Activated CD8-positive, alpha-beta memory T cell treated with anti-CD3 and anti-CD28 coated beads for 1 hour (primary cell): Measurements from ENCODE around the gene CTAGE9.
"Not testable (repeated sequence)": the region's sequence is repeated elsewhere in the genome, so short reads cannot be mapped to it uniquely, and the experiment has no call there.

Source experiments
- DNase-seq, 2 donors: peaks; one replicate each; pipeline ENCODE4 v3.0.0-alpha.2; 2020; ENCODE audit warnings: low read depth in 1 of 2; ENCODE audit errors: extremely low read depth in 1 of 2

The CTAGE9 gene, protein sequence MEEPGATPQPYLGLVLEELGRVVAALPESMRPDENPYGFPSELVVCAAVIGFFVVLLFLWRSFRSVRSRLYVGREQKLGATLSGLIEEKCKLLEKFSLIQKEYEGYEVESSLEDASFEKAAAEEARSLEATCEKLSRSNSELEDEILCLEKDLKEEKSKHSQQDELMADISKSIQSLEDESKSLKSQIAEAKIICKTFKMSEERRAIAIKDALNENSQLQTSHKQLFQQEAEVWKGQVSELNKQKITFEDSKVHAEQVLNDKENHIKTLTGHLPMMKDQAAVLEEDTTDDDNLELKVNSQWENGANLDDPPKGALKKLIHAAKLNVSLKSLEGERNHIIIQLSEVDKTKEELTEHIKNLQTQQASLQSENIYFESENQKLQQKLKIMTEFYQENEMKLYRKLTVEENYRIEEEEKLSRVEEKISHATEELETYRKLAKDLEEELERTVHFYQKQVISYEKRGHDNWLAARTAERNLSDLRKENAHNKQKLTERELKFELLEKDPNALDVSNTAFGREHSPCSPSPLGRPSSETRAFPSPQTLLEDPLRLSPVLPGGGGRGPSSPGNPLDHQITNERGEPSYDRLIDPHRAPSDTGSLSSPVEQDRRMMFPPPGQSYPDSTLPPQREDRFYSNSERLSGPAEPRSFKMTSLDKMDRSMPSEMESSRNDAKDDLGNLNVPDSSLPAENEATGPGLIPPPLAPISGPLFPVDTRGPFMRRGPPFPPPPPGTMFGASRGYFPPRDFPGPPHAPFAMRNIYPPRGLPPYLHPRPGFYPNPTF

GRCh38 chr6:131710917-131711316 lies at the start of gene CTAGE9:
TSS of gene CTAGE9 (minus strand) at chr6:131711017. CDS start at chr6:131711017, 0 bp downstream.
- not testable (repeated sequence) for DNase-seq

- DNase-seq: no peak
These were observed 48.1 kb upstream of the CTAGE9 start for GRCh38 chr6:131758920-131759319.

DNA sequence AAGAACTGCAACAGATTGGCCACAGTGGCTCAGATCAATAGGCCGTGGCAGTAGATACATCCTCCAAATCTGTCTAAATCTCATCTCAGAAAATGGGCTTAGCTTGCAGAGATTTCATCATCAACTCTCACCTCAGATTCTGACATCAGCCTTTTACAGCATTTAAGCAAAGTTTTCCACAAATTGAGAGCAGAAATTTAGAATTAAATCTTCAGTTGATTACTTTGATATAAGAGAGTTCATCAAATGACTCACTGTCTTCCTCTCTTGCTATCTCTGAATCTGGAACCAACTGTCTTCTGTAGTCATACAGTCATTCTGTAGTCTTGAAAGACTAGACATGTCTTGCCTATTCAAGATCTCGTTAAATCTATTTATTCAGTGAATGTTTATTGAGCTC lies 45.2 kb upstream of the CTAGE9 start:
- DNase-seq: no peak

GRCh38 chr6:131755597-131755996 lies 44.8 kb upstream of the CTAGE9 start:
- DNase-seq: no peak

DNA sequence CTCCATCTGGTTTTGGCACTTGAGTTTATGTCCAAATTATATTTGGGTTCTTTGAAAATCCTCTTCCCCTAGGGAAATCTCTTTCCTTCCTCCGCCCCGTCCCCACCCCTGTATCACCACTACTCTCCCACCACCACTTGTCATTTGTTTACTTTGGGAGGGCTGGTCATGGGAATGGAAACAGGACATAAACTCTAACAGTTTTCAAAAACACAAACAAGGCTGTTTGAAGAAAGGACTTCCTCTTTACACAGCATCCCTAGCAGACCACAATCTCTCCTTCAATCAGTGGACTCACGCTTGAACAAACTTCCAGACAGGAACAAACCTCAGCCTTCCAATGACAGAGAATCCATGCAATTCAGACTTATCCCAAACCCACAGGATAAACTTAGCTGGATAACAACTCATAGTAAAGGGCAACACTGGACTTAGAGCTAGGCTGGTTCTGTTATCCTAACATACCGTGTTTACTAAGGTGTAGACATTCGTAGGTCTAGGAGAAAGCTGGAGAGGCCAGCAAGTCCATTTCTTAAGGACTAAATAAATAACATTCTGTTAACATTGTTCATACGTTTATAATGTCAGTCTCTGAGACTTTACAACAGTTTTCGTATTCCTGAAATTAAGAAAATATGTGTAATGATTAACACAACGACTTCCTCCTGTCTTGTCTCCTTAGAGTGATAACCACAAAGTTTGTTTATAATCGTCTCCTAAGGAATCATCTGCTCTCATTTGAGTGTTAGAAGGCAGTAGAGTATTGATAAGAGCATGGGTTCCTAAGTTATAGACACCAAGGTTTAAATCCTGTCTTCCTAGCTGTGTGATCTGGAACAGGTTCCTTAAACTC lies 44.1 kb upstream of the CTAGE9 start:
- no peak for DNase-seq

GRCh38 chr6:131754088-131754487 lies 43.3 kb upstream of the CTAGE9 start:
- no peak for DNase-seq

DNA sequence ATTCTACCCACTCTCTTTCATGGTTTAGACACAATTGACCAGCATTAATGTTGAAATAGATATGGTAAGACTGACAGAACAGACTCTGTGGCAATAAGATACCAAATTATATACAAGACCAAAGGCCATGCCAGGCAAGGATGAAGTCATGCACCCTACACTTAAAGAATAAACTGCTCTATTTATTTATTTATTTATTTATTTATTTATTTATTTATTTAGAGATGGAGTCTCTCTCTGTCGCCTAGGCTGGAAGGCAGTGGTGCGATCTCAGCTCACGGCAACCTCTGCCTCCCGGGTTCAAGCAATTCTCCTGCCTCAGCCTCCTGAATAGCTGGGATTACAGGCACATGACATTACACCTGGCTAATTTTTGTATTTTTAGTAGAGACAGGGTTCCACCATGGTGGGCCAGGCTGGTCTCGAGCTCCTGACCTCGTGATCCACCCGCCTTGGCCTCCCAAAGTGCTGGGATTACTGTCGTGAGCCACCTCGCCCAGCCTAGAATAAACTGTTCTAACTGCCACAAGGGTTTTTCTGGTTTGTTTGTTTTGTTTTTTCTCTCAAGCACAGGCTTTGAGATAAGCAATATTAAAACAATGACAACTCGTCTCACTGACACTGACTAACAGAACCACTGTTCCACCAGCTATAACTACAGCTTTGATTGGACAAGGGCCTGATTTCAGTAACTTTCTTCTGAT lies 40.3 kb upstream of the CTAGE9 start:
- not testable (repeated sequence) for DNase-seq

DNA sequence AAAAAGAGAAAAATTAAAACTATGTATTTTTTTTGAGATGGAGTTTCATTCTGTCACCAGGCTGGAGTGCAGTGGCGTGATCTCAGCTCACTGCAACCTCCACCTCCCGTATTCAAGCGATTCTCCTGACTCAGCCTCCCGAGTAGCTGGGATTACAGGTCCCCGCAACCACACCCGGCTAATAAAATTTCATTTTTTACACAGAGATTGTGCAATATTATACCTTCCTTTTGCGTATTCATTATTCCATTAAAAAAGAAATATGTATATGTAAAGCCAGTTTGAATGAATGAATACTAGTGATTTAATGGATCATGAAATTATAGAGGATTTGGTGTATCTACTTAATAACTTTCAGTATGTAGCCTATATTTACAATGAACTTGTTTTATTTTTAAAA lies 38.2 kb upstream of the CTAGE9 start:
- DNase-seq: no peak

DNA sequence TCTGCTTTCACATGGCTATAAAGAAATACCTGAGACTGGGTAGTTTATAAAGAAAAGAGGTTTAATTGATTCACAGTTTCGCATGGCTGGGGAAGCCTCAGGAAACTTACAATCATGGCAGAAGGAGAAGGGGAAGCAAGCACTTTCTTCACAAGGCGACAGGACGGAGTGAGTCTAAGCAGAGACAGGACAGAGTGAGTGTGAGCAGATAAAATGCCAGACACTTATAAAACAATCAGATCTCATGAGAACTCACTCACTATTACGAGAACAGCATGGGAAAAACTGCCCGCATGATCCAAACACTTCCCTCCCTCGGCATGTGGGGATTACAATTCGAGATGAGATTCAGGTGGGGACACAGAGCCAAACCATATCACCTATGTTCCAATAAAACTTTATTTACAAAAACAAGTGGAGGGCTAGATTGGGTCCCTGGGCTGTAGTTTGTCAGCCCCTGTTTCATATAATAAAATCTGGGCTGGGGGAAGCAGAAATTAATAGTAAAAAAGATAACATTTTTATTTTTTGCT lies 37.1 kb upstream of the CTAGE9 start:
- DNase-seq: no peak

GRCh38 chr6:131745476-131745875 lies 34.7 kb upstream of the CTAGE9 start:
- no peak for DNase-seq

DNA sequence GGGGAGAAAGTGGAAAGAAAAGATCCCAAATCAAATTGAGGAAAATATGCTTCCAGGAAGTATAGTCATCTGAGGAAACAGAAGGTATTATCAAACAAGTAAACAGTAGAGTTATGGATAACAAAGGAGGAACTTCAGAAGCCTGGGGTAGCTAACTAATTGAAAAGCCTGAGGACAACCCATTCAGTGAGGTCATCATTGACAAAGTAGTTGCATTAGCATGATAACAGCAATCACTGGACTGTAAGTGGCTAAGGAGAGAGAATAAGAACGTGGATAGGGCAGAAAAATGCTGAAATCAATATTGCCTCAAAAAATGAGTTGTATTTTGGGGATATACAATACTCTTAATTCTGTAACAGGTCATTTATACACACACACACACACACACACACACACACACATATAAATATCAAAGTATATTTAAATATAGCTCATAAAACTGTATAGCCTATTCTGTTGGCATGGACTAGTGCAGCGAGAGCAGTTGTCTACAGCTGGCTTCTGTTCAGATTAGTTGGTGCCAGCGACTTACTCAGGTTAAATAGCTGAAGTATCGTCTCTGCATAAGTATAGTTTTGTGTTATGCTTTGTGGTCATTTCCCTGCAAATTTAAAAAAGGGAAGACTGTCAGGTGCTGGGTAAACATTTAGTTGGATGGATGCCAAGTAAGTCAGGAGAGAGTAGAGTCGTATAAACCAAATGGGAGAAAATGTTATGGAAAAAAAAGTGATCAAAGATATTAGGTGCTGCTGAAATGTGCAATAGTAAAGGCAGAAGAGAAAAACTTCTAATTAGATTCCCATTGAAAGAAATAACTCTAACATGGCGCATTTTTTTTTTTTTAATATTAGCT lies 33.8 kb upstream of the CTAGE9 start:
- no peak for DNase-seq

- DNase-seq: no peak
These were observed 31.0 kb upstream of the CTAGE9 start for GRCh38 chr6:131741688-131742393.

DNA sequence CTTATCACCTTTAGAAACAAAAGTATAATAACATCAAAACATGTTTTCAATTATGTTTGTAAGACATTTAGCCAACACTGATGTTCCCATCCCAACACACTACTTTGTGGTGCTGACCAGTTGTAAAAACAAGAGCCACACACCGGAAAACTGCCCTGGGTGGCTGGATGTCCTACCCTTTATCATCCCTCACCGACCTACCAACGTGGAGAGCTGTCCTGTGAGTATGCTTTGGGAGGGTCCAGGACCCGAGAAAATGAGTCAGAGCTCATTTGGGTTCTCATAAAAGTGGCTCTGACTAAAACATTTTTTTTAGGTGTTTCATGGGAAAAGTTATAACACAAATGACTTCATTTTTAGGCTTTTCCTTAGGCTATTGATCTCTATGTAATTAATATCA lies 29.3 kb upstream of the CTAGE9 start:
- no peak for DNase-seq

DNA sequence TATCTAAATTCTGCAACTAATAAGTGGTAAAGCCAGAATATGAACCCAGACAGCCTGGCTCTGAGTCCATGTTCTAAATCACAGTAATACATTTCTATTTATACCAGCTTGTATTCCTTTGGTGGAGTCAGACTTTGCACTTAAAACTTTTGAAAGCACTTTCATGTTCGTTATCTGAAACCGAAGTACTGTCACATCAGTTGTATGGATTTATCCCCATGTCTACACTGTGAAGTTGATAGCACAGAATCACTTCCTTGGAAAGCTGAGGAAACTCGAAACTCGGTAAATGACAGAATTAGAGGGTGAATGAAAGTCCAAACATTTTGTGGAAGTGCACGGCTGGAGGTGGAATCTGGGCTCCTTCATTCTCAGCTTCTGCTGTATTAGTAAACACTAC lies 28.3 kb upstream of the CTAGE9 start:
- no peak for DNase-seq

DNA sequence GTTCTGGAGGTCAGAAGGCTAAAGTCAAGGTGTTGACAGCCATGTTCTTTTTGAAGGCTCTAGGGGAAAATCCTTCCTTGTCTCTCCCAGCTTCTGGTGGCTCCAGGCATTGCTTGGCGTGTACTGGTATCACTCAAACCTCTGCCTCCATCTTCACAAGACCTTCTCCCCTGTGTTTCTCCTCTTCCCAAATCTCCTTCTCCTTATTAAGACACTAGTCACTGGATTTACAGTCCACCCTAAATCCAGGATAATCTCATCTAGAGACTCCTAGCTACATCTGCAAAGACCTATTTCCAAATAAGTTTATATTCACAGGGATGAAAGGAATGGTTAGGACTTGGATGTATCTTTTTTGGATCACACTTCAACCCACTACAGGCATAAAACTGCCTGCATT lies 26.0 kb upstream of the CTAGE9 start:
- DNase-seq: no peak

- no peak for DNase-seq
These were observed 25.3 kb upstream of the CTAGE9 start for GRCh38 chr6:131736003-131736596.

DNA sequence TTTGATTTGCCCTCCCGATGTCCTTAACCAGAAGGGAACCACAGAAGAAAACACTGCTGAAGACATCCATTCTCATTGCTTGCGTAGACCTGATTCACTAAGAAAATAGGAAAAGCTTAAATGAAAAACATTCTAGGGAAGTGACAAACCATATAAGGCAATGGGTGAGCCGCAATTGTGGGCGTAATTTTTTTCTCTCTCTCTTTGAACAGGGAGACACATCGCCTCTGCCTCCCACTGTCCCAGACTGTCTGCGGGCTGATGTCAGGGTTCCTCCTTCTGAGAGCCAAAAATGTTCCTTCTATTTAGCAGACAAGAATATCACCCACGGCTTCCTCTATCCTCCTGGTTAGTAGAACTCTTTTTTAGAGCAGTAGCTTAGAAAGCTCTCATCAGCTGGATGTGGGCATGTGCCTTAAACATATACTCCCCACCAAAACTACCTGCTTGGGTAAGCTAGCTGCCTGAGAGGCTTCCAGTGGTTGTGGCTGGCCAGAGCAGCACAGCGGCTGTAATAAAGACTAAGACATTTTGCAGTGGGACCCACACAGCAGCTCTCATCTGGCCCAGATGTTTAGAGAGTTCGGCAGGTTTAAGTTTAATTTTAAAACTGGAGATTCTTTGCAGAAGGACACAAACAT lies 22.7 kb upstream of the CTAGE9 start:
- no peak for DNase-seq

DNA sequence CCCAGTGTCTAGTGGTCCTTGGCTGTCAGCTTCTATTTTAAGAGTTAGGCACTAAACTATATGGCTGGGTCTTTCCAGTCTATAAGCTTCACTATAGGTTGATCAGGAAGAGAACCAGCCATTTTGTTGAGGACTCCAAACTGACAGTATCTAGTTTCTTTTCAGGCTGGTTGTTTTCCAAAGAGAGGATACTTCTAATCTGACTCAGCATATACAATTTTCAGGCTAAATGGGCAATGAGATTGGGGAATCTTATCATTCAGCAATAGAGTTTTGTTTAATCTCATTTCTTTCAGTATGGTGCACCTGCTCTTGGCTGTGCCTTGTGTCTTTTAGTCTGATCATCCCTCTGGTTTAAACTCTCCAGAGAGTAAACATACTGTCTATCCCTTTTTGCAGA lies 20.4 kb upstream of the CTAGE9 start:
- DNase-seq: no peak
